ENCODE data around the gene CTRB2.

DNA sequence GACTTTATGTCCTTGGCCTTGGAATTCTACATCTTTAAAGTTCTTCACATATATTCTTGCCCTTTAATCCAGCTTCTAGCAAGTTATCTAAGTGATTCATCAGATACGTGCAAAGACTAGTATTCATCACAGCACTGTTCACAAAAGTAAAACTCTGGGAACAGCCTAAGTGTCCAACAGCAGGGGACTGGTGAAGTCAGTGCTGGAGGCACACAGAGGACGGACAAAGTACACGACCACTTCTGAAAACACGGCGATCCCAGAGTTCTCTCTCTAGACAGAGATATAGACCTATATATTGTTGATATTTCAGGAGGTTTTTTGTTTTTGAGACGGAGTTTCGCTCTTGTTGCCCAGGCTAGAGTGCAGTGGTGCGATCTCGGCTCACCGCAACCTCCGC lies 24.6 kb upstream of the CTRB2 start:
- TF ChIP-seq, protein P1, sequence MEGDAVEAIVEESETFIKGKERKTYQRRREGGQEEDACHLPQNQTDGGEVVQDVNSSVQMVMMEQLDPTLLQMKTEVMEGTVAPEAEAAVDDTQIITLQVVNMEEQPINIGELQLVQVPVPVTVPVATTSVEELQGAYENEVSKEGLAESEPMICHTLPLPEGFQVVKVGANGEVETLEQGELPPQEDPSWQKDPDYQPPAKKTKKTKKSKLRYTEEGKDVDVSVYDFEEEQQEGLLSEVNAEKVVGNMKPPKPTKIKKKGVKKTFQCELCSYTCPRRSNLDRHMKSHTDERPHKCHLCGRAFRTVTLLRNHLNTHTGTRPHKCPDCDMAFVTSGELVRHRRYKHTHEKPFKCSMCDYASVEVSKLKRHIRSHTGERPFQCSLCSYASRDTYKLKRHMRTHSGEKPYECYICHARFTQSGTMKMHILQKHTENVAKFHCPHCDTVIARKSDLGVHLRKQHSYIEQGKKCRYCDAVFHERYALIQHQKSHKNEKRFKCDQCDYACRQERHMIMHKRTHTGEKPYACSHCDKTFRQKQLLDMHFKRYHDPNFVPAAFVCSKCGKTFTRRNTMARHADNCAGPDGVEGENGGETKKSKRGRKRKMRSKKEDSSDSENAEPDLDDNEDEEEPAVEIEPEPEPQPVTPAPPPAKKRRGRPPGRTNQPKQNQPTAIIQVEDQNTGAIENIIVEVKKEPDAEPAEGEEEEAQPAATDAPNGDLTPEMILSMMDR (IDR thresholded peaks at IDR 0.05): no peak
- no peak for TF ChIP-seq POLR2A (IDR thresholded peaks at IDR 0.05)

All from breast epithelium (tissue), 3 donors.